ENCODE data around the gene PALB2. TPM values are rescaled to one million over a fixed set of nuclear protein-coding genes. Genes with fewer than 3 reads are reported as not detected.

The PALB2 gene
- total RNA-seq, 1 experiment from 2014 or later, result 40.3 TPM

- H3K23me2 ChIP-seq (ENCODE audit: insufficient read length, low read depth, low read length, poor library complexity, severe bottlenecking), result no peaks in the 10 kb centered on the region
- no peak overlapping the region for H2BK12ac ChIP-seq (ENCODE audit: insufficient read length, low read depth, low read length)
- H2BK120ac ChIP-seq (ENCODE audit: low read depth, low read length, poor library complexity, severe bottlenecking), result no peak overlapping the region
- no peaks in the 10 kb centered on the region for H3K79me2 ChIP-seq (ENCODE audit: insufficient read depth, low read length)
- no peaks in the 10 kb centered on the region for H3K27me3 Mint-ChIP-seq (ENCODE audit: low read depth)
- H4K5ac ChIP-seq (ENCODE audit: insufficient read length, low read depth, low read length), result no peak overlapping the region
- DNase-seq, result no peak
- no peaks in the 10 kb centered on the region for H4K20me1 ChIP-seq (ENCODE audit: control insufficient read depth, insufficient read depth, insufficient read length)
- H3K4me2 ChIP-seq (ENCODE audit: insufficient read depth, insufficient read length, low read length), result no peak overlapping the region
- no peak overlapping the region for H3K9ac ChIP-seq (ENCODE audit: extremely low read depth, insufficient read length, low read length)
- H3K27me3 ChIP-seq (ENCODE audit: insufficient read depth, low read length), result no peaks in the 10 kb centered on the region
- H2AK5ac ChIP-seq (ENCODE audit: insufficient read length, low read length), result no peak overlapping the region
- TF ChIP-seq CTCF (conservative IDR thresholded peaks at IDR 0.05), result no peak
- no peak overlapping the region for H3K23ac ChIP-seq (ENCODE audit: insufficient read length, low read depth, low read length)
- H3K9me3 Mint-ChIP-seq, result no peaks in the 10 kb centered on the region
- H2BK5ac ChIP-seq (ENCODE audit: insufficient read length, low read length), result no peak overlapping the region
- no CpG with 5 or more reads among the region's 9 CpGs for WGBS (ENCODE audit: extremely low coverage, insufficient read length, low lambda C conversion rate)
- H3K27ac Mint-ChIP-seq, result no peak overlapping the region
- no peak overlapping the region for H2BK15ac ChIP-seq (ENCODE audit: low read depth, low read length)
- no peaks in the 10 kb centered on the region for H3K4me1 ChIP-seq (ENCODE audit: insufficient read depth, low read length)
- H4K8ac ChIP-seq (replicated peaks; ENCODE audit: insufficient read length, low read depth, low read length), result no peak overlapping the region
- no peak overlapping the region for H3K4me3 Mint-ChIP-seq
- no peak overlapping the region for H3K14ac ChIP-seq (ENCODE audit: insufficient read depth, low read length)
- peaks cover 17 to 71% (median 63%) of the 10 kb centered on the region in 3 experiments; a peak in 6 of 7 replicates for H3K36me3 Mint-ChIP-seq (ENCODE audit: insufficient read depth in 1 of 3, low read depth in 3 of 3)
- no peak overlapping the region for H3K18ac ChIP-seq (ENCODE audit: insufficient read length, low read depth, low read length)
- no peak overlapping the region for H3T11ph ChIP-seq (ENCODE audit: low read length)
- no peak overlapping the region for H3K56ac ChIP-seq (ENCODE audit: insufficient read length, low read depth, low read length)
- no peak overlapping the region for H3K27ac ChIP-seq (ENCODE audit: insufficient read length, low read depth, low read length)
- H4K91ac ChIP-seq (ENCODE audit: insufficient read length, low read depth, low read length), result no peak overlapping the region
- H3K79me1 ChIP-seq (ENCODE audit: insufficient read depth, low read depth, low read length, poor library complexity, severe bottlenecking), result no peaks in the 10 kb centered on the region
- no peak overlapping the region for H2BK20ac ChIP-seq (ENCODE audit: low read depth, low read length, poor library complexity, severe bottlenecking)
- H3K4ac ChIP-seq (ENCODE audit: low read depth, low read length), result no peak overlapping the region
- H3K9me3 ChIP-seq (ENCODE audit: control insufficient read depth, low read depth, low read length), result no peaks in the 10 kb centered on the region
- H2AFZ ChIP-seq (ENCODE audit: low read length), result no peak overlapping the region
- no peaks in the 10 kb centered on the region for H3K4me1 Mint-ChIP-seq
Measured at GRCh38 chr16:23572394-23572793, 68.7 kb downstream of the PALB2 start.
